Endothelial cell of hepatic sinusoid (primary cell): ENCODE data around the gene VPS35L.

ENCODE experiments used
- in situ Hi-C: cut with HindIII; loops from 2 replicates; pipeline ENCODE4 v1.10.0; 2017; ENCODE audit warnings: low sequenced_read_pairs

VPS35L gene

DNA sequence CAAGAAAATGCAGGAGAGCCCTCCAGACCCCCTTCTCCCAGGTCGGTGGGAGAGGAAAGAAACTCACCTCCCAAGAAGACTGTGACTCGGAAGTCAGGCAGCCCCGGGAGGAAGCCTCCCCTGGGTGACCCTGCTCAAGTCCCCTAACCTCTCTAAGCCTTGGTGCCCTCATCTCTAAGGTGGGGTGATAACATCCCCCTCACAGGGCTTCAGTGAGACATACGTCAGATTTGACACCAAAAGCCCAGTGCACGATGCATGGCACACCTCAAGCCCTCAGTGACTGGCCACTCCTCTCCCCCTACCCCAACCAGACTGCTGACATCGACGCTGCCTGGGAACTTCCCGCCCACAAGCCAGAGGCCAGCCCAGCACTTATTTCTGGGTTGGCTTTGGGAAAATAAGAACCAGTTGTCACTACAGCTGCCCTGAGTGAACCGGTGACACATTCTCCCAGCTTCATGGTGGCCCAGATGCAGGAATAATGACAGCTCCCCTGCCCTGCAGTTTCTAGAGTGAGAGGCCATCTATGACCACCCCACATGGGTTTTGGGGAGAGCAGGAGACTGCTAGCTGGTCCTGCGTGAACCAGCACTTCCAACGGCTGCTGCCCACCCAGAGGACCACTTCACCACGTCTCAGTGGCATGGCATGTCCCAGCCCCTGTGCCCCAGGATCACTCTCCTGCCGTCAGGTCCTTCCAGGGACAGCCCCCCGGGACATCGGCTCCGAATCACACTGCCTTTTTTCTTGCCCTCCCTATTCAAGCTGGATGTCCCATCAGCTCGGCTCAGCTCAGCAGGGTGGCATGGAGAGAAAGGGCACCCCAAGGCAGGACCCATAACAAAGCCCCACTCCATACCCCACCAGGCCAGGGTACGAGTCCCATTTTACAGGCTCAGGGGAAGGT is 153.0 kb downstream of the VPS35L start:
- in situ Hi-C loops: loop anchor here (25.0 kb wide), 1 partner anchor 179 kb away; the partner anchor contains the start of gene GPRC5B

DNA sequence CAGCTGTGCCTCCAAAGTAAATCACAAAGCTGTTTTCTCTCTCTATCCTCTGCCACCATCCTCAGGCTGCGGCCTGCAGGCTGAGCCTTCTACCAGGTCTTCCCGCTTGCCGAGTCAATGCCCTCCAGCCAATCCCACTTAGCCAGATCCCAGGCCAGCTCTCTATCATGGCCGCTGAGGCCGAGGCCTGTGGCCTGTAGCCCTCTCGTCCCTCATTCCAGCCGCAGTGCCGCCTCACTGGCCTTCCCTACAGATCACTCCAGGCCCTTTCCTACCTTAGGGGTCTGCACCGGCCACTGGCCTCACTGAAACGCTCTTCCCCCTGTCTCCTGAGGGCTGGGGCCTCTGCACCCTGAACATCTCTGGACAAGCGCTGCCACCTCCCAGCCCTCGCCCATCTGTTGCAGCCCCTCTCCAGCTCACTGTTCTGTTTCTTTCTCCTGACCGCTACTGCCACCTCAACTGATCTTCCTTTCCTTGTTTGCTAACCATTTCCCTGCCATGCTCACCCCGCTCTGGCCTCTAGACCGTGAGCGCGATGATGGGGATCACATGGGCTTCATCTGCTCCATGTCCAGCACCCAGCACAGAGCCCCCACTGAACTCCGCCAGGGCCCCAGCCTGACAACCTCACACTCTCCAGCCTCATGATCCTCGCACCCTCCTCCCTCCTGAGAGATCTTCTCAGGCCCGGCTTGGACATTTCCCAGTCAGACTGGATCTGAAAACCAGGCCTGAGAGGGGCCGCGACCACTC is 154.1 kb downstream of the VPS35L start:
- in situ Hi-C loops: loop anchor here (25.0 kb wide), 1 partner anchor 178 kb away; the partner anchor contains the start of gene GPRC5B

DNA sequence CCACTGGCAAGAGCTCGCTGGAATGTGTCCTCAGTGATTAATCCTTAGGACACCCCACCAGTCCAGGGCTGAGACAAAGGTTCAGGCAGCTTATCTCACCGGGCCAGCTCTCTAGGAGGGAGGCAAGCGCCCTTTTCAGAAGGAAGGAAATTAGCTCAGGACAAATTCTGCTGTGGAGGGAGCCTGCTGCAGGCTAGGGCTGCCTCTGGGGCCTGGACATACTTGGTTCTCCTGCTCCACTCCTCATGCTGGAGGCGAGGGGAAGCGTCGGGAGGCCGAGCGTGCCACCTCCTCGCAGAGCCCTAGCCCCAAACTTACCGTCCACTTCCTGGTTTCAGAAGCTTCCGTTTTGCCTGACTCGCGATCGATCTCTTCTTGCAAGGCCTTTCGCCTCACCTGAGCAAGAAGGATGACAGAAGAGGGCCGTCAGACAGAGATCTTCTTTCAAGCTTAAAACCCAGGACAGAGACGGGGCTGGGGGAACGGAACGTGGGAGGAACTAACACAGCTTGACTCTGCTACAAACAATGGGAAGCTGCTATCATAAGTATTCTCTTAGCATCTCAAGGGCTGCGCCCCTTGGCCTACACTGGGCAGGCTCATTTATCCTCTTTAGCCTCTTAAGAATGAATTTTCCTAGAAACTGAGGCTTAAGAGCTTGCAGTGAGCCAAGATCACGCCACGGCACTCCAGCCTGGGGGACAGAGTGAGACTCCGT is 154.8 kb downstream of the VPS35L start:
- in situ Hi-C loops: loop anchor here (25.0 kb wide), 1 partner anchor 177 kb away; the partner anchor contains the start of gene GPRC5B

DNA sequence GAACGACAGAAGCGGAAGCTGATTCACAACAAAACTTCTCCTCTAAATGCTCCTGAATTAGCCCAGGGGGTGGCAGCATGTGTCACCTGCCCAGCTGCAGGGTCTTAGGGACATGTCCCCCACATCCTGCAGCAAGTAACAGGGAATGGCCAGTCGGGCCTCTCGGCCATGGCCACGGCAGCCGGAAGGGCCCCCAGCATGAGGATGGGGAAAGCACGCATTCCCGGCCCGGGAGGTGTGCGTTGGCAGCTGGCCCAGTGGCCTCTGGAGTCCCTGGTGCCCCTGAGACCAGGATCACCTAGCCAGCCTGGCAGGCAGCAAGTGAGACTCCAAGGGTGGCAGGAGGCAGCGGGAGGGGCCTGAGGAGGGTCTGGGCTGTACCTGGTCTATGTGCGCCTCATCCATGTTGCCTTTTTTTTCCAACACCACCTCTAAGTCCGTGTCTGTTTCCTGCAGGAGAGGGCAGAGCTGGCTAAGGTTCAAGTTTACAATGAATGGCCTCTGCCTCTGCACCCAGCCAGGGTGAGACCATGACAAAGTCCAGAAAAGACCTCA is 155.6 kb downstream of the VPS35L start:
- in situ Hi-C loops: loop anchor here (25.0 kb wide), 1 partner anchor 176 kb away; the partner anchor contains the start of gene GPRC5B

DNA sequence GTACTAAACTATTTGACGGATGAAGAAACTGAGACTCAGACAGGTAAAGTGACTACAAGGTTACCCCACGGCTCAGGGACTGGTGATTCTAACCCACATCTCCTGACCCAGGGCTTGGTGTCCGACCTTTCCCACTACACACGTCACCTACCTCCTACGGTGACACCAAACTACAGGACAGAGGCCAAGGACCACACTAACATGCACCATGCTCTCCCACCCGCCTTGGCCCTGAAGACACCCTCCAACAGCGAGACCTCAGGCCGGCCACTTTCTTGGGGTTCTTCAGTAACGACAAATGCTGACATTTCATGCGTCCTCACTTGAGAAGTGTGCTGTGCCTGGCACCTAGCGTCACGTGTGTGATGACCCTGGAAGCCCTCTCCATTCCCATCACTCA is 156.1 kb downstream of the VPS35L start:
- in situ Hi-C loops: loop anchor here (25.0 kb wide), 1 partner anchor 176 kb away; the partner anchor contains the start of gene GPRC5B

DNA sequence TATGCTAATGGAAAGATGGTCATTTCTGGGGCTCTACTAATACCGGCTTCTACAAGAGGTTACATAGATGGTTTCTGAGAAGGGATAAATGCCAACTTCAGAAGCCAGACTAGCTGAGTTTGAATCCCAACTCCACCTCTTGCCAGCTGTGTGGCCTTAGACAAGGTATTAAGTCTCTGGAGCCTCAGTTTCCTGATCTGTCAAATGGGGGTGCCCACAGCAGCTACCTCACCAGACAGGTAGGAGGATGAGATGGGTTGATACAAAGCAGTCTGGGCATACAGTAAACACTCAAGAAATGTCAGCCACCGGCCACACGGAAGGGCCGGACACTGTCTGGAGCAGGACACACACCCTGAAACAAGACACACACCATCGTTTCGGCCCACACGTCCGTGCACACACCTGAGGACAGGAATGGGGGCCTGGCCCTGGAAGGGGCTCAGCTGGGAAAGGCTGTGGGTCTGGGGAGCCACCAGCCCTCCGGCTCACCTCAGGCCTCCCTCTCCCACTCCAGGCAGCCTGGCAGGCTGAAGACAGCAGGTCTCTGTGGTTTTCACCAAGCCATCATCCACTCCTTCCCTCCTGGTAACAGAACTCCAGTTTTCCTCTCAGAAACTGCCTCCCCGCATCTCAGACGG is 157.0 kb downstream of the VPS35L start:
- in situ Hi-C loops: loop anchor here (25.0 kb wide), 1 partner anchor 175 kb away; the partner anchor contains the start of gene GPRC5B

DNA sequence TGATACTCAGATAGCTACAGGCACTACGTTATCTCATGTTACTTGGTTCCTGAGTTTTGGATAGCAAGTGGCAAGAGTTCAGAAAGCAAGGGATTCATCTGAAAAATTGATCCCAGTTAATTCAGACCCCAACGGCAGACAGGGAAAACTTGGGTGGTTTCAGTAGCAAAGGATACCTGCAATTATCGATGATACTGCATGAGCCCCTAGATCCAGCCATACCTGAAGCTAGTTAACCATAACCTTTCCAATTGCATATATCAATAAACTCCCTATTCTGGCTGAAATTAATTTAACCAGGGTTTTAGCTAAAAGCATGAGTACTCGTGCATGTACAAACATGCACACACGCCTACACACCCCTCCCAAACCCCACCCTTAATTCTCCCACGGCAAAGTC is 158.2 kb downstream of the VPS35L start:
- in situ Hi-C loops: loop anchor here (25.0 kb wide), 1 partner anchor 174 kb away; the partner anchor contains the start of gene GPRC5B

DNA sequence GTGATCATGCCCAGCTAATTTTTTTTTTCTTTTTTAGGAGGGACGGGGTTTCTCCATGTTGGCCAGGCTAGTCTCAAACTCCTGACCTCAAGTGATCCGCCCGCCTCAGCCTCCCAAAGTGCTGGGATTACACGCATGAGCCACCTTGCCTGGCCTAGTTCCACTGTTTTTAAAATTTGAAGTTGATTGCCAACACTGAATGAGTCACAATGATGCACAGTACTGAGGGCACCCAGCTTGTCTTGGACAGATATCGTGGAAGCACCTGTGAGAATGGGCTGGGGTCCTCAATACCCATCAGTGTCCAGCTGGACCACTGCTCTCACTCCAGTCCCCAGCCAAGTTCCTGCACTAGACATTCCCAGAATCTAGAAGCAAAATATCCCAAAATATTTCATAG is 160.1 kb downstream of the VPS35L start:
- in situ Hi-C loops: loop anchor here (25.0 kb wide), 1 partner anchor 172 kb away; the partner anchor contains the start of gene GPRC5B

DNA sequence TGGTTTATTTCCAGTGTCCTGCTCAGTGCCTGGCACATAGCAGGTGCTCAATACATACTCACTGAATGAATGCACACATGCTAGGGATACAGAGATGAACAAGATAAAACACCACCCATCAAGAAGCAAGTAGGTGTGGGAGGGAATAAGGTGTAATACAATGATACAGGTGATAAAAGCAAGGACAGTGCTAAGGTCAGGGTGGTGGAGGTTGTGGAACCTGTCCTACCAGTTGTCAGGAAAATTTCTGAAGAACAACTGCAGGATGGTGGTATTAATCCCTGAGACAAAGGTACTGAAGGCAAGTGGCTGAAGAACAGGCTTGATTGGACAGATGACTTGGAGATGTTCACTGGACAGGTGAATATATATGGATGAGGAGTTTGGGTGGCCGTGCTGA is 160.7 kb downstream of the VPS35L start:
- in situ Hi-C loops: loop anchor here (25.0 kb wide), 1 partner anchor 171 kb away; the partner anchor contains the start of gene GPRC5B

DNA sequence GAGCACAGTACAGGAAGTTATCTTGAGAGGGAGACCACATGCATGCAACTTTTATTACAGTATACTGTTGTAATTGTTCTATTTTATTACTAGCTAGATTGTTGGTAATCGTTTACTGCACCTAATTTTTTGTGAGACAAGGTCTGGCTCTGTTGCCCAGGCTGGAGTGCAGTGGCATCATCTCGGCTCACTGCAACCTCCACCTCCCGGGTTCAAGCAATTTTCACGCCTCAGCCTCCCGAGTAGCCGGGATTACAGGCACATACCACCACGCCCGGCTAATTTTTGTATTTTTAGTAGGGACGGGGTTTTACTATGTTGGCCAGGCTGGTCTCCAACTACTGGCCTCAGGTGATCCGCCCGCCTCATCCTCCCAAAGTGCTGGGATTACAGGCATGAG is 161.2 kb downstream of the VPS35L start:
- in situ Hi-C loops: loop anchor here (25.0 kb wide), 1 partner anchor 171 kb away; the partner anchor contains the start of gene GPRC5B

DNA sequence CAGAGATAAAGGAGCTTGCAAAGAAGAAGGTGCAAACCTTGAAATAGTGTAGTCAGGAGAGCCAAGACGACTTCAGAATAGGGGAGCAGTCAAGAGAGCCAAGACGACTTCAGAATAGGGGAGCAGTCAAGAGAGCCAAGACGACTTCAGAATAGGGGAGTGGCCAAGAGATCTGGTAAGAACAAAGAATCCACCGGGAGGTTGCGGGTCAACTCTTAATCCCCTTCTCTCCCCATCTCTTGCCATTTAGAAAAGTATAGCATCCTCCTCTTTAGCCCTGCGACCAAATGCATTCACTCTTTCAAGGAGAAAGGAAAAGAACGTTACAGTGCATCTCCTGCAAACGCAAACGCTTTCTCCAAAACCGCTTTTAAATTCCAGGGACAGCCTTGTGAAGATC is 161.8 kb downstream of the VPS35L start:
- in situ Hi-C loops: loop anchor here (25.0 kb wide), 1 partner anchor 170 kb away; the partner anchor contains the start of gene GPRC5B

DNA sequence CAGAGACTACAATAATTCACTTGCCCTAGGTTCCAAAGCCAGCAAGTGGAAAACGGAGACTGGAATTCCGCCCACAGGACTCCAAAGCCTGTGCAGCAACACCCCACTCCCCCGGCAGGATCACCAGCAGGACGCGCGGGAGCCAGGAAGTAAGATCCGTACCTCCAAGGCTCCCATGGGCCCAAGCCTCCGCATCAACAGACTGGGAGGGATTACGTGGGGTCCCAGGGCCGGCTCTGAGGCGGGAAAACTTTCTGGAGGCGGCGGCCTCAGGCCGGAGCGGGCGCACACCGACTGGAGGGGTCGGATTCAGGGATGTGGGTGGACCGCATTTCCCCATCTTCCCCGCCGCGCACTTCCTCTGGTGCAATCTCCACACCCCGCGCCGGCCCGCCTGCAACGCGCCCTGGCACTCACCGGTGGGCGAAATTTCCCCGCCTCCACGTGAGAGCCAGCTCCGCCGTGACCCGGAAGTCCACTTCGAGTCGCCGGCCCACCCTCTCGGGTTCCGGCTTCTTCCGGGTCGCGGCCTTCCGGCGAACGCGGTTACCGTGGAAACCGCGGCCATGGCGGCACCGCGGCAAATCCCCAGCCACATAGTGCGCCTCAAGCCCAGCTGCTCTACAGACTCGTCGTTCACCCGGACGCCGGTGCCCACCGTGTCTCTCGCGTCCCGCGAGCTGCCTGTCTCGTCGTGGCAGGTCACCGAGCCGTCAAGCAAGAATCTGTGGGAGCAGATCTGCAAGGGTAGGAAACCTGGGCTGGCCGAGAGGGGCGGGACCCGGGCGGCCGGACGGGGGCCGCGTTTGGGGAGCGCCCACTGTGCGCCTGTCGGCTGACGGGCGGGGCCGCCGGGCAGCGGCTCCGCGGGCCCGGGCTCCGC is 162.5 kb downstream of the VPS35L start, which contains the start of the genes IQCK and KNOP1:
TSS of gene IQCK (plus strand) at position 531 of the 883 bp plus-strand sequence. CDS start at position 567, 36 bp downstream.
TSS of gene KNOP1 (minus strand) at position 487 of the 883 bp plus-strand sequence. CDS start 3,192 bp downstream, outside the sequence.
- in situ Hi-C loops: loop anchor here (25.0 kb wide), 1 partner anchor 169 kb away; the partner anchor contains the start of gene GPRC5B

DNA sequence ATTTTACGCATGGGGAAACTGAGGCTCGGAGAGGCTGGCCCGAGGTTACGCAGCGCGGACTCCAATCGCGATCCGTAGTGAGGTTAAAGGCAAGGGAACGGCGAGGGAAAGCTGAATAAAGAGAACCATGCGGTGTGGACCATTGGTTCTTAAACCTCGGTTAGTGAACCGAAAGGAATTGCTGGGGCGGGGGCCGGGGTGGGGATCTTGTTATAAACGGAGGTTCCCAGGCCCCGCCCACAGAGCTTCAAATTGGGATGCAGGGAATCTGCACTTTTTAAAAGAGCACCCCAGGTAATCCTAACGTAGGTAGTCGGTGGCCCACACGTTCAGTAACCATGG is 163.1 kb downstream of the VPS35L start:
- in situ Hi-C loops: loop anchor here (25.0 kb wide), 1 partner anchor 169 kb away; the partner anchor contains the start of gene GPRC5B

DNA sequence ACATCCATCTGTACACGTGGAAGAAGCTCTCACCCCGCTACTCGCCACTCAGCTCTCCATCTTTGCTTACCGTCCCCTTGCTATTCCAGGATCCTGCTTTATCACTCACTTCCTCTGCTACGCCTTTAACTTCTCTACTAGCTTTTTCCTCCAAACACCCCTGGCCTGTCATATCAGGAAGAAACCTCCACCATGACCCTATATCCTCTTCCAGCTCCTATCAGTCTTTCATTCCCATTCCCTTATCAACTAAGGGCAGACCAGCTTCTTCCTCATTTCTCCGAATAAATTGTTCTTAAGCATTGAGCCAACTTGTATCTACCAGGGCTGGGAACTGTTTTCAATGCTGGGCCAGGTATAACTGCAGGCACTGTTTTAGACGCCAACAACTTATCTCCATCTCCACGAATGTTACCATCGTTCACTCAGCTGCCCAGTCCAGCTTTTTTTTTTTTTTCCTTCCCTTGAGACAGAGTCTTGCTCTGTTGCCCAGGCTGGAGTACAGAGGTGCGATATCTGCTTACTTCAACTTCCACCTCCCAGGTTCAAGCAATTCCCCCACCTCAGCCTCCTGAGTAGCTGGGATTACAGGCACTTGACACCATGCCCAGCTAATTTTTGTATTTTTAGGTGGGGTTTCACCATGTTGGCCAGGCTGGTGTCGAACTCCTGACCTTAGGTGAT is 166.9 kb downstream of the VPS35L start:
- in situ Hi-C loops: loop anchor here (25.0 kb wide), 1 partner anchor 165 kb away; the partner anchor contains the start of gene GPRC5B

DNA sequence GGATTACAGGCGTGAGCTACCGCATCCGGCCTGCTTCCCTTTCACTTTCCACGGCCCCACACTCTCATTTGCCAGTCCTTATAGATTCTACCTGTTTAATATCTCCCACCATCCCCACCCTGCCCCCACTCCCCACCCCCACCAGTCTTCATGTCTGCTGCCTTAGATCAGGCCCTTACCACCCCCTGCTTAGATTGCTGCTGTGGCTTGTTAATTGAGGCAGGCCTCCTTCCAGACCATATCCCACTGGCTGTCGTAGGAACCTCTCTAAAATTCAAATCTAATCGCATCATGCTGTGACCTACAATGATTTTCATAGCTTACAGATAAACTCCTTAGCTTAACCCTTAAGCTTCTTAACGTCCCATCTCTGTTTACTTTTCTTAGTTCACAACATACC is 167.5 kb downstream of the VPS35L start:
- in situ Hi-C loops: loop anchor here (25.0 kb wide), 1 partner anchor 164 kb away; the partner anchor contains the start of gene GPRC5B

DNA sequence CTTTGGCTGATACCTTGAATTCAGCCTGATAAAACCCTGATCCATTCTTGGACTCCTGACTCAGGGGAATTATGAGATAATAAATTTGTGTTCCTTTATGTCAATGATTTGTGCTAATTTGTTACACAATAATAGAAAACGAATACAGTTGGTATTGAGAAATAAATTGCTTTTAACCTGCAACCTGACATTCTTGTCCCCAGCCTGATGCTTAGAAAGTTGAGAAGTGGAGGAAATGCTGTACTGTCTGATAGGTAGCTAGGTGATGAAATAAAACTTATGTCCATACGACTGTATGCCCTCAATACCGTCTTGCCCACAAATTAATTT is 173.1 kb downstream of the VPS35L start:
- in situ Hi-C loops: no loop called here

DNA sequence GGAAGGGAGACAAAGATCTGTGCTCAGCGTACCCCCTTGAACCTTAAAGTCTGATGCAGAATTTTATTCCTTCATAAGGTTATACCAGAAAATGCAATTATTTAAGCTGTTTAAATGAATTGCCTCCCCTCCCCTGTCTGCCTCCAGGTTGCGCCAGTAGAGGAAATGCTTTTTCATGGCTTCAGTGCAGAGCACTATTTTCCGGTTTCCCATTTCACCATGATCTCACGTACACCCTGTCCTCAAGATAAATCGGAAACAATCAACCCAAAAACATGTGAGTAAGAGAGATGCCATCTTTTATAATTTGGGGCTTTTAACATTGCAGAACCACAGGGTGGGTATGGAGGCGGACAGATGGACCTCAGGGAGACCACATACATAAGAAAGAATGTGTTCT is 178.0 kb downstream of the VPS35L start:
- in situ Hi-C loops: no loop called here
